CD4-positive, alpha-beta T cell (primary cell): ENCODE data around the gene JAK2. TPM values are rescaled to one million over a fixed set of nuclear protein-coding genes. Genes with fewer than 3 reads are reported as not detected.
"Not testable (repeated sequence)": the region's sequence is repeated elsewhere in the genome, so short reads cannot be mapped to it uniquely, and the experiment has no call there.

Source experiments
- ATAC-seq: fragments of 200-7000 bp; cut with Tn5 transposase; one replicate; pipeline ENCODE4 v1.10.0; 2022; ENCODE audit warnings: mild to moderate bottlenecking; ENCODE audit not compliant: poor library complexity
- CTCF ChIA-PET: fragments of 350-600 bp; sonication (Branson Sonifier 250); formaldehyde crosslinking; loops from one replicate; lab custom pipeline; 2021; ENCODE audit warnings: antibody characterized with exemption, inconsistent platforms; lab: Charles Lee
- POLR2A ChIA-PET: fragments of 350-600 bp; sonication (Branson Sonifier 250); formaldehyde crosslinking; loops from one replicate; lab custom pipeline; 2021; ENCODE audit warnings: antibody characterized with exemption, inconsistent platforms; lab: Charles Lee
- DNase-seq, 14 experiments: peaks; one replicate each; pipeline ENCODE4 v3.0.0-alpha.2; 2013 to 2020; ENCODE audit warnings: mixed read lengths in 2 of 14
- H3K27ac ChIP-seq, 2 donors: one replicate each; pipeline versions ENCODE4 v1.5.1 to v1.7.0; 2013; ENCODE audit warnings: low read length in 2 of 2, low read depth in 1 of 2, mild to moderate bottlenecking in 1 of 2
- H3K27me3 ChIP-seq, 2 experiments: 1 replicate in 1 of 2; 2 replicates in 1 of 2; pipeline versions ENCODE4 v1.6.1 to v1.7.0; 2013; ENCODE audit warnings: low read length in 2 of 2, control low read depth in 1 of 2, mild to moderate bottlenecking in 1 of 2, moderate library complexity in 1 of 2; ENCODE audit not compliant: insufficient read depth in 2 of 2, control insufficient read depth in 1 of 2
- H3K36me3 ChIP-seq: one replicate; pipeline ENCODE4 v1.6.1; 2013; ENCODE audit warnings: low read length, control low read depth; ENCODE audit not compliant: insufficient read depth
- H3K4me1 ChIP-seq: one replicate; pipeline ENCODE4 v1.6.1; 2013; ENCODE audit warnings: low read length, control low read depth; ENCODE audit not compliant: insufficient read depth
- H3K4me3 ChIP-seq: one replicate; pipeline ENCODE4 v1.5.1; 2013; ENCODE audit warnings: mild to moderate bottlenecking, low read length, moderate library complexity
- H3K9me3 ChIP-seq, 2 experiments: 1 replicate in 1 of 2; 2 replicates in 1 of 2; pipeline versions ENCODE4 v1.6.1 to v1.7.0; 2013; ENCODE audit warnings: low read length in 2 of 2, mild to moderate bottlenecking in 2 of 2, control low read depth in 1 of 2, moderate library complexity in 1 of 2; ENCODE audit not compliant: control insufficient read depth in 1 of 2, insufficient read depth in 1 of 2
- H3K27ac Mint-ChIP-seq: one replicate; pipeline ENCODE4 v1.8.0; 2020; ENCODE audit warnings: mixed read lengths
- H3K27me3 Mint-ChIP-seq: one replicate; pipeline ENCODE4 v1.8.0; 2021; ENCODE audit warnings: mixed read lengths
- H3K36me3 Mint-ChIP-seq: one replicate; pipeline ENCODE4 v1.8.0; 2021; ENCODE audit warnings: low read depth, mixed read lengths
- H3K4me1 Mint-ChIP-seq: one replicate; pipeline ENCODE4 v1.8.0; 2021; ENCODE audit warnings: low read depth, mixed read lengths
- H3K4me3 Mint-ChIP-seq: one replicate; pipeline ENCODE4 v1.8.0; 2020; ENCODE audit warnings: mild to moderate bottlenecking, mixed read lengths
- H3K9me3 Mint-ChIP-seq: one replicate; pipeline ENCODE4 v1.8.0; 2020; ENCODE audit warnings: mixed read lengths
- intact Hi-C, 2 experiments: fragments of 100-400 bp; cut with DNase I in 1 of 2; cut with micrococcal nuclease in 1 of 2; formaldehyde crosslinking; loops; one replicate each; pipeline versions ENCODE4 v1.15.1 to v1.9.0; 2023 to 2025; cut with DNase I, micrococcal nuclease
- total RNA-seq, 174 experiments: library from RNA in 2 of 174; stranded (reverse) in 2 of 174; gene quantifications; one replicate each; pipeline ENCODE4 v1.2.3 and lab custom pipeline; 2021 to 2026
- TF ChIP-seq, protein P1 (sequence below): fragments of 200-600 bp; IDR thresholded peaks from one replicate; pipeline ENCODE4 v1.8.0; 2022; ENCODE audit warnings: antibody characterized with exemption, mild to moderate bottlenecking

The JAK2 gene
- total RNA-seq, 2 experiments from 2014 or later = 7.2 to 7.5 TPM

DNA sequence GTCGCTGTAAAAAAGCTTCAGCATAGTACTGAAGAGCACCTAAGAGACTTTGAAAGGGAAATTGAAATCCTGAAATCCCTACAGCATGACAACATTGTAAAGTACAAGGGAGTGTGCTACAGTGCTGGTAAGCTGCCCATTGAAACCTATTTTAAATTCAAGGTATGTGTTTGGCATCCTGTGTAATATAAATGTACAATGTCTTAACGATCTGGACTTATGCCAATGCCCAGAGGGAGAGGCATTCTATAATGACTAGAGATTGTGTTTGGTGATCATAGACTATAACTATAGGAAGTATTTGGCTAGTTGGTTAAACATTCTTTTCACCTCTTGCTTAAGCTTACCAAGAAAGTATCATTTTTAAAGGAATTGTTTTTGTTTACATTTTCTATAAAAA lies 104.7 kb downstream of the JAK2 start:
- POLR2A ChIA-PET = no interaction called here
- DNase-seq (no peak), ATAC-seq (no peak)
- H3K9me3 ChIP-seq = no peaks in the 10 kb centered on the region
- H3K4me3 Mint-ChIP-seq = no peak overlapping the region
- no peaks in the 10 kb centered on the region for H3K9me3 Mint-ChIP-seq
- H3K27me3 ChIP-seq = no peaks in the 10 kb centered on the region
- TF ChIP-seq, protein P1, sequence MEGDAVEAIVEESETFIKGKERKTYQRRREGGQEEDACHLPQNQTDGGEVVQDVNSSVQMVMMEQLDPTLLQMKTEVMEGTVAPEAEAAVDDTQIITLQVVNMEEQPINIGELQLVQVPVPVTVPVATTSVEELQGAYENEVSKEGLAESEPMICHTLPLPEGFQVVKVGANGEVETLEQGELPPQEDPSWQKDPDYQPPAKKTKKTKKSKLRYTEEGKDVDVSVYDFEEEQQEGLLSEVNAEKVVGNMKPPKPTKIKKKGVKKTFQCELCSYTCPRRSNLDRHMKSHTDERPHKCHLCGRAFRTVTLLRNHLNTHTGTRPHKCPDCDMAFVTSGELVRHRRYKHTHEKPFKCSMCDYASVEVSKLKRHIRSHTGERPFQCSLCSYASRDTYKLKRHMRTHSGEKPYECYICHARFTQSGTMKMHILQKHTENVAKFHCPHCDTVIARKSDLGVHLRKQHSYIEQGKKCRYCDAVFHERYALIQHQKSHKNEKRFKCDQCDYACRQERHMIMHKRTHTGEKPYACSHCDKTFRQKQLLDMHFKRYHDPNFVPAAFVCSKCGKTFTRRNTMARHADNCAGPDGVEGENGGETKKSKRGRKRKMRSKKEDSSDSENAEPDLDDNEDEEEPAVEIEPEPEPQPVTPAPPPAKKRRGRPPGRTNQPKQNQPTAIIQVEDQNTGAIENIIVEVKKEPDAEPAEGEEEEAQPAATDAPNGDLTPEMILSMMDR = no peak
- H3K36me3 Mint-ChIP-seq = peaks cover 42% of the 10 kb centered on the region
- H3K27me3 Mint-ChIP-seq = no peaks in the 10 kb centered on the region
- intact Hi-C loops = no loop called here
- no peak overlapping the region for H3K27ac Mint-ChIP-seq
- peaks cover 26% of the 10 kb centered on the region for H3K36me3 ChIP-seq
- CTCF ChIA-PET = no interaction called here
- H3K4me1 Mint-ChIP-seq = no peaks in the 10 kb centered on the region
- H3K27ac ChIP-seq = no peak overlapping the region
- H3K4me3 ChIP-seq = no peak overlapping the region
- no peaks in the 10 kb centered on the region for H3K4me1 ChIP-seq

DNA sequence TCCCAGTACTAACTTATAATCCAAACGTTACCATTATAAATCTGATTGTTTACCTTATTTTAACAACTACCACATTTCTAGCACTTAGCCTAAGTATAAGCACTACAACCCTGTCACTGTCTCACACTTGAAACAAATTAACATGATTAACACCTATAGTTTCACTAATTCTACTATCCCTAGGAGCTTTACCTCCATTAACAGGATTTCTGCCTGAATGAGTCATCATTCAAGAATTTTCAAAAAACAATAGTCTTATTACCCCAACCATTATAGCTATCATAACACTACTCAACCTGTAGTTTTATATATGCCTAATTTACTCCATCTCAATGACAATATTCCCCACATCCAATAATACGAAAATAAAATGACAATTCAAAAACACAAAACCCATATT lies 110.7 kb downstream of the JAK2 start:
- intact Hi-C loops = no loop called here
- POLR2A ChIA-PET = no interaction called here
- H3K4me1 ChIP-seq = no peaks in the 10 kb centered on the region
- Mint-ChIP-seq H3K27me3 (no peaks in the 10 kb centered on the region), H3K4me3 (no peak overlapping the region), H3K4me1 (no peaks in the 10 kb centered on the region), H3K36me3 (no peaks in the 10 kb centered on the region), H3K27ac (no peak overlapping the region), H3K9me3 (no peaks in the 10 kb centered on the region)
- H3K9me3 ChIP-seq = peaks cover 0 to under 1% of the 10 kb centered on the region in 2 experiments
- H3K4me3 ChIP-seq = no peak overlapping the region
- no peaks in the 10 kb centered on the region for H3K27me3 ChIP-seq
- no peak for ATAC-seq
- TF ChIP-seq, protein P1 = no peak
- H3K27ac ChIP-seq = no peak overlapping the region
- no peaks in the 10 kb centered on the region for H3K36me3 ChIP-seq
- DNase-seq = no peak
- CTCF ChIA-PET = no interaction called here

DNA sequence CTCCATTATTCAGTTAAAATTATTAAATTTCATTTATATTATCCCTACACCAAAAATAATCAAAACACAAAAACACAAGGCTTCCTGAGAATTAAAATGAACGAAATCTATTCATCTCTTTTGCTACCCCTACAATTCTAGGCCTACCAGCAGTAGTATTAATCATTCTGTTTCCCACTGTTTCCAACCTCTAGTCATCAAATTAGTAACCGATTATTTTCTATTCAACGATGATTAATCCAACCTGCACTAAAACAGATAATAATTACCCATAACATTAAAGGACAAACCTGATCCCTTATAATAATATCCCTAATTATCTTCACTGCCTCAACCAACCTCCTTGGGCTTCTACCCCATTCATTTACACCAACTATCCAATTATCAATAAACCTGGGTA lies 114.4 kb downstream of the JAK2 start:
- peaks cover 9% of the 10 kb centered on the region for H3K9me3 Mint-ChIP-seq
- no peaks in the 10 kb centered on the region for H3K27me3 ChIP-seq
- peaks cover 0 to 6% of the 10 kb centered on the region in 2 experiments for H3K9me3 ChIP-seq
- no peaks in the 10 kb centered on the region for H3K4me1 Mint-ChIP-seq
- H3K36me3 ChIP-seq = peaks cover 9% of the 10 kb centered on the region
- no peaks in the 10 kb centered on the region for H3K27me3 Mint-ChIP-seq
- TF ChIP-seq, protein P1 = no peak
- no peaks in the 10 kb centered on the region for H3K4me1 ChIP-seq
- H3K4me3 ChIP-seq = no peak overlapping the region
- intact Hi-C loops = no loop called here
- ChIA-PET CTCF (no interaction called here), POLR2A (no interaction called here)
- H3K36me3 Mint-ChIP-seq = peaks cover 21% of the 10 kb centered on the region
- DNase-seq (no peak), ATAC-seq (no peak)
- H3K4me3 Mint-ChIP-seq = no peak overlapping the region
- H3K27ac ChIP-seq = no peak overlapping the region
- no peak overlapping the region for H3K27ac Mint-ChIP-seq

DNA sequence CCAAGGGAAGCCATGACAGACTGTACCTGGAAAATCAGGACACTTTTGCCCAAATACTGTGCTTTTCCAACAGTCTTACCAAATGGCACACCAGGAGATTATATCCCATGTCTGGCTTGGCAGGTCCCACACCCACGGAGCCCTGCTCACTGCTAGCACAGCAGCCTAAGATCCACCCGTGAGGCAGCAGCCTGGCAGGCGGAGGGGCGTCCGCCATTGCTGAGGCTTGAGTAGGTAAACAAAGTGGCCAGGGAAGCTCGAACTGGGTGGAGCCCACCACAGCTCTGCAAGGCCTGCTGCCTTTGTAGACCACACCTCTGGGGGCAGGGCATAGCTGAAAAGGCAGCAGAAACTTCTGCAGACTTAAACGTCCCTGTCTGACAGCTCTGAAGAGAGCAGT lies 116.1 kb downstream of the JAK2 start:
- POLR2A ChIA-PET, H3K27ac Mint-ChIP-seq, ATAC-seq: not testable (repeated sequence)

DNA sequence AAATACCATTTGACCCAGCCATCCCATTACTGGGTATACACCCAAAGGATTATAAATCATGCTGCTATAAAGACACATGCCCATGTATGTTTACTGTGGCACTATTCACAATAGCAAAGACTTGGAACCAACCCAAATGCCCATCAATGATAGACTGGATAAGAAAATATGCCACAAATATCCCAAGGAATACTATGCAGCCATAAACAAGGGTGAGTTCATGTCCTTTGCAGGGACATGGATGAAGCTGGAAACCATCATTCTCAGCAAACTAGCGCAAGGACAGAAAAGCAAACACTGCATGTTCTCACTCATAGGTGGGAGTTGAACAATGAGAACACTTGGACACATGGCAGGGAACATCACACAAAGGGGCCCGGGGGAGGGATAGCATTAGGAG lies 121.4 kb downstream of the JAK2 start:
- H3K9me3 ChIP-seq = peaks cover 0 to 11% of the 10 kb centered on the region in 2 experiments
- H3K27me3 Mint-ChIP-seq, H3K36me3 ChIP-seq, DNase-seq, H3K4me1 Mint-ChIP-seq, H3K4me3 Mint-ChIP-seq, intact Hi-C loops, H3K4me3 ChIP-seq, ATAC-seq, H3K27ac ChIP-seq, H3K27ac Mint-ChIP-seq, H3K4me1 ChIP-seq, POLR2A ChIA-PET, CTCF ChIA-PET, H3K27me3 ChIP-seq: not testable (repeated sequence)
- Mint-ChIP-seq H3K36me3 (peaks cover 35% of the 10 kb centered on the region), H3K9me3 (peaks cover 11% of the 10 kb centered on the region)

More for the DNA sequence above, 116.1 kb downstream of the JAK2 start:
- H3K4me1 ChIP-seq, DNase-seq, H3K27me3 Mint-ChIP-seq, H3K4me3 Mint-ChIP-seq, H3K36me3 ChIP-seq, H3K27me3 ChIP-seq, CTCF ChIA-PET, H3K4me3 ChIP-seq, H3K27ac ChIP-seq, intact Hi-C loops, H3K9me3 ChIP-seq, H3K4me1 Mint-ChIP-seq: not testable (repeated sequence)
- Mint-ChIP-seq H3K9me3 (peaks cover 11% of the 10 kb centered on the region), H3K36me3 (peaks cover 35% of the 10 kb centered on the region)
